Gastroesophageal sphincter (tissue), 4 donors: ENCODE measurements around the gene TAGLN3. TPM values are rescaled to one million over a fixed set of nuclear protein-coding genes. Genes with fewer than 3 reads are reported as not detected.

ENCODE experiments used
- ATAC-seq: fragments of 150-250 bp; one replicate; pipeline ENCODE4 v1.9.1; 2016; ENCODE audit warnings: mild to moderate bottlenecking, moderate library complexity
- H3K27ac ChIP-seq, 4 donors: fragments of 200-600 bp; sonication (generic) in 3 of 4; 1 replicate in 3 of 4; 2 replicates in 1 of 4; pipeline ENCODE4 v1.5.1; 2016 to 2019
- H3K27me3 ChIP-seq: fragments of 200-600 bp; sonication (generic); one replicate; pipeline ENCODE4 v1.5.1; 2019
- H3K36me3 ChIP-seq, 2 donors: fragments of 200-600 bp; sonication (generic); one replicate each; pipeline ENCODE4 v1.5.1; 2019; ENCODE audit warnings: control low read depth in 1 of 2
- H3K4me1 ChIP-seq, 3 donors: fragments of 200-600 bp; sonication (generic); 1 replicate in 2 of 3; 2 replicates in 1 of 3; pipeline ENCODE4 v1.5.1; 2016 to 2019; ENCODE audit warnings: control low read depth in 2 of 3
- H3K4me3 ChIP-seq, 2 donors: fragments of 200-600 bp; sonication (generic); one replicate each; pipeline ENCODE4 v1.5.1; 2019; ENCODE audit warnings: mild to moderate bottlenecking in 1 of 2, moderate library complexity in 1 of 2
- H3K9me3 ChIP-seq, 3 donors: fragments of 200-600 bp; sonication (generic); one replicate each; pipeline ENCODE4 v1.5.1; 2017 to 2019; ENCODE audit warnings: control low read depth in 2 of 3
- CTCF ChIP-seq, 4 experiments: fragments of 200-600 bp in 2 of 4; fragments of 450-650 bp in 2 of 4; sonication (generic) in 1 of 4; IDR thresholded peaks; one replicate each; pipeline ENCODE4 v1.5.1; 2017 to 2019; ENCODE audit warnings: antibody characterized with exemption in 4 of 4, mild to moderate bottlenecking in 2 of 4, moderate library complexity in 2 of 4
- EP300 ChIP-seq: sonication (generic); formaldehyde crosslinking; IDR thresholded peaks from one replicate; pipeline ENCODE4 v1.6.1; 2017; ENCODE audit warnings: antibody characterized with exemption, mild to moderate bottlenecking
- POLR2A ChIP-seq, 2 donors: fragments of 450-650 bp; IDR thresholded peaks; one replicate each; pipeline ENCODE4 v1.6.1; 2017; ENCODE audit warnings: antibody characterized with exemption in 2 of 2, mild to moderate bottlenecking in 2 of 2, moderate library complexity in 1 of 2
- POLR2AphosphoS5 ChIP-seq: sonication (generic); formaldehyde crosslinking; IDR thresholded peaks from one replicate; pipeline ENCODE4 v1.6.1; 2017; ENCODE audit warnings: antibody characterized with exemption
- WGBS, 2 donors: methylation state at CpG; one replicate each; pipeline ENCODE4 v1.1.5; 2018; ENCODE audit warnings: low coverage in 1 of 2; 5-methylcytosine and 5-hydroxymethylcytosine counted together
- total RNA-seq, 4 donors: library from RNA; depleted of rRNA; stranded (reverse); fragments of >200 nt; gene quantifications; one replicate each; pipeline ENCODE4 v1.1.0, GENCODE V29; 2016

Gene TAGLN3
- total RNA-seq, 4 donors from 2014 or later, result 1.1 to 2.7 (median 1.5) TPM; not detected in 1

DNA sequence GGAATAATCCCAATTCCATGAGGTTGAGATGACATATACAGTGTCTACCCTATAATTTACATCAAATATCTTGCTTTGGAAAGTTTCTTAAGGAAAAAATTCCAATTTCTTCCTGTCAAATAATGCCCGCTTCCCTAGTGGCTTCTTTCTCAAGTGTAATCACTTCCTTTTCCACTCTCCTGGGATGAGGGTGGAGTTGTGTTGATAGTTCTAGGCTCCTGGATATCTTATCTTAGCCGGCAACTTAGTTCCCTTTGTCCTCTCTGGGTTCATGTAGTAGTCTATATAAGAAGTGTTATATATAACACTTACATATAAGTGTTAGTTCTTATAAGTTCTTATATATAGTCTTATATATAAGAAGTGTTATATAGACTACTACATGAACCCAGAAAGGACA, 10.9 kb downstream of the TAGLN3 start:
- 85 to 96% methylated on average over 2 of the region's 2 CpGs for WGBS, 2 donors
- no peaks in the 10 kb centered on the region for H3K27me3 ChIP-seq
- ATAC-seq, result no peak
- H3K9me3 ChIP-seq, result no peaks in the 10 kb centered on the region
- H3K4me1 ChIP-seq, result peaks cover 0 to 10% (median 0%) of the 10 kb centered on the region in 3 donors
- TF ChIP-seq CTCF (IDR thresholded peaks at IDR 0.05), result no peak
- TF ChIP-seq EP300, result no peak
- TF ChIP-seq POLR2A (IDR thresholded peaks at IDR 0.05), result no peak
- no peak for TF ChIP-seq POLR2AphosphoS5
- H3K27ac ChIP-seq, result no peak overlapping the region
- H3K4me3 ChIP-seq, result no peak overlapping the region
- no peaks in the 10 kb centered on the region for H3K36me3 ChIP-seq

- Histone ChIP-seq H3K4me1 (peaks cover 0 to 10% (median 0%) of the 10 kb centered on the region in 3 donors), H3K9me3 (no peaks in the 10 kb centered on the region), H3K36me3 (no peaks in the 10 kb centered on the region), H3K4me3 (no peak overlapping the region), H3K27ac (no peak overlapping the region), H3K27me3 (no peaks in the 10 kb centered on the region)
- WGBS, 2 donors, result 54 to 55% methylated on average over 2 to 3 of the region's 3 CpGs
- ATAC-seq, result no peak
- TF ChIP-seq CTCF (IDR thresholded peaks at IDR 0.05) (no peak), POLR2AphosphoS5 (no peak), EP300 (no peak), POLR2A (IDR thresholded peaks at IDR 0.05) (no peak)
Measured at GRCh38 chr3:112010636-112011035, 11.9 kb downstream of the TAGLN3 start.

DNA sequence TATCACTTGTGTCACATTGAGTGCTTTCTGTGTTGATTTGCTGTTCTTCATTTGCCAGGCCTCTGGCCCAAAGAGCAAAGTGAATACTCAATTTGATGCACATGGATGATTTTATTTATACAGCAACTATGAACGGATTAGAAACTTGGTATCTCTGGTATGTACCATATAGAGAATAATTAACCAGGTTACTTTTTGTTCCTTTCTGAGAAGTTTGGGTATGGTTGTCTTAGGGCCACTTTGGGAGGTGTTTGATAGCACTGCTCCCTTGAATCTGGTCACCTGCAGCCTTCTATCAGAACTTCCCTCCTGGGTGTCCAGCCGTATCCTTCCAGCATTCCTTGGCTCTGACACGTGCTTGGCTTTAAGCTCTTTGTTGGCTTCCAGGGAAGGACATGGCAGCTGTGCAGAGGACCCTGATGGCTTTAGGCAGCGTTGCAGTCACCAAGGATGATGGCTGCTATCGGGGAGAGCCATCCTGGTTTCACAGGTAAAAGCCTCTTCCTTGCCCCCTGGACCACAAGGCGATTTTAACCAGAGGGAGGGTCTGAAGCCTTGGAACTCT, 12.7 kb downstream of the TAGLN3 start:
- ATAC-seq, result no peak
- TF ChIP-seq EP300, result no peak
- TF ChIP-seq POLR2A (IDR thresholded peaks at IDR 0.05), result no peak
- no peak for TF ChIP-seq POLR2AphosphoS5
- no peak for TF ChIP-seq CTCF (IDR thresholded peaks at IDR 0.05)

GRCh38 chr3:112012205-112012992, 13.7 kb downstream of the TAGLN3 start:
- ATAC-seq, result no peak
- TF ChIP-seq POLR2A (IDR thresholded peaks at IDR 0.05) (no peak), EP300 (no peak), CTCF (IDR thresholded peaks at IDR 0.05) (no peak), POLR2AphosphoS5 (no peak)
- Histone ChIP-seq H3K4me3 (no peak overlapping the region), H3K36me3 (no peaks in the 10 kb centered on the region), H3K27me3 (no peaks in the 10 kb centered on the region), H3K27ac (no peak overlapping the region), H3K4me1 (peaks cover 0 to 10% (median 0%) of the 10 kb centered on the region in 3 donors), H3K9me3 (no peaks in the 10 kb centered on the region)
- 45 to 60% methylated on average over 5 to 6 of the region's 6 CpGs for WGBS, 2 donors

More for the DNA sequence above, 12.7 kb downstream of the TAGLN3 start:
- H3K36me3 ChIP-seq, result no peaks in the 10 kb centered on the region
- 62 to 79% methylated on average over 3 of the region's 6 CpGs for WGBS, 2 donors
- H3K4me1 ChIP-seq, result peaks cover 0 to 10% (median 0%) of the 10 kb centered on the region in 3 donors
- no peak overlapping the region for H3K27ac ChIP-seq
- no peak overlapping the region for H3K4me3 ChIP-seq
- no peaks in the 10 kb centered on the region for H3K27me3 ChIP-seq
- no peaks in the 10 kb centered on the region for H3K9me3 ChIP-seq
